Measurements from ENCODE around the gene CNTNAP2. TPM values are rescaled to one million over a fixed set of nuclear protein-coding genes. Genes with fewer than 3 reads are reported as not detected.

The CNTNAP2 gene
- polyA plus RNA-seq, 4 donors, result 22.5 to 28.4 (median 26.7) TPM

- no peak for DNase-seq (ENCODE audit: low read depth in 4 of 4, low spot score in 3 of 4)
These were observed 2068.4 kb downstream of the CNTNAP2 start for GRCh38 chr7:148185041-148185440.

- DNase-seq (ENCODE audit: low read depth in 4 of 4, low spot score in 3 of 4), result no peak
These were observed 2070.9 kb downstream of the CNTNAP2 start for GRCh38 chr7:148187471-148187870.

GRCh38 chr7:148191391-148192065 is 2074.9 kb downstream of the CNTNAP2 start:
- DNase-seq (ENCODE audit: low read depth in 4 of 4, low spot score in 3 of 4), result no peak

GRCh38 chr7:148192491-148192890 is 2075.9 kb downstream of the CNTNAP2 start:
- DNase-seq (ENCODE audit: low read depth in 4 of 4, low spot score in 3 of 4), result no peak

GRCh38 chr7:148201992-148202391 is 2085.4 kb downstream of the CNTNAP2 start:
- DNase-seq (ENCODE audit: low read depth in 4 of 4, low spot score in 3 of 4), result no peak

GRCh38 chr7:148204639-148205304 is 2088.2 kb downstream of the CNTNAP2 start:
- no peak for DNase-seq (ENCODE audit: low read depth in 4 of 4, low spot score in 3 of 4)

DNA sequence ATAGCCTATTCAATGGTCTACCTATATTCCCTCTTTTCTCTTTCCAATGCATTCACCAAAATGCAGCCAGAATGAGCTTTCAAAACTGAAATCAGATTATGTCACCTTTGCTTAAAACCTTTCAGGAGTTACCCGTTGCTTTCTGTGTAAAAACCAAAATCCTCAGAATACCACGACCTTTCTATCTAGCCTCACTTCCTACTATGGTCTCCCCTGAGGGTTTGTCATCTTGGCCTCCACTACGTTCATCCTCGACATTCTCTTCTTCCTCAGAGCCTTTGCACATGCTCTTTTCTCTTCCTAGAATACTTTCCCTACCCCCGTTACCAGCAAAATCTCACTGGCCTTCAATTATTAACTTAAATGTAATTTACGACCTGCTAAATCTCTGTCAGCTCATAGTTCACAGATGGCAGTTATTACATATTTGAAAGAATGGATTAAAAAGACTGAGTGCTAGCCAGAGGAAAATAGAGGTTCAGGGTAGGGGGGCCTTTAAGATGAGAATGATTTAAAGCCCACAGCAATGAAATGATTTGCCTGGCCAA is 2093.1 kb downstream of the CNTNAP2 start:
- no peak for DNase-seq (ENCODE audit: low read depth in 4 of 4, low spot score in 3 of 4)

DNA sequence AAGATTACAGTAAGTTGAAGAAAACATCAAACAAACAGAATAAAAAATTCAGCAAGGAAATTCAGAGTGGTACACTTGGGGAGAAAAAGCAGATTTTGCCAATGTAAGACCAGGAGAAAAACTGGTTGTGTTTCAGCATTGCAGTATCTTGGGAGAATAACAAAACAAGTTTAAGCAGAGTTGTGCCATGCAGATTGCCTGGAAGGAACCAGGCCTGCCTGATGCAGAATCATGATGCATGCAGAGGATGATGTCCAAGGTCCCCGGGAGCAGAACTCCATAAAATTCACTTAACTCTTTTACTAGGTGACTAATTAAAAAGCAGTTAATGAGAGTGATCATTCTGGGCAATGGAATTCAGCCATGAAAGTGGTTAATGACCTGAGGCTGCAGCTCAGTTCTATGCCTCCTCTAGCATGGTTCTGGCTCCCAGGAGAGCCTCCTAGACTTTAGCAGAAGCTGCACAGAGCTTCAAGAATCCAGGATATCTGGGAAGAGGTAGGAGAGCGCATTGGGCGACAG is 2094.3 kb downstream of the CNTNAP2 start:
- peak in 1 of 4 donors; percentile 33 for DNase-seq (ENCODE audit: low read depth in 4 of 4, low spot score in 3 of 4)

- DNase-seq (ENCODE audit: low read depth in 4 of 4, low spot score in 3 of 4), result no peak
These were observed 2095.1 kb downstream of the CNTNAP2 start for GRCh38 chr7:148211740-148212151.

GRCh38 chr7:148212731-148213130 is 2096.1 kb downstream of the CNTNAP2 start:
- DNase-seq (ENCODE audit: low read depth in 4 of 4, low spot score in 3 of 4), result no peak

- no peak for DNase-seq (ENCODE audit: low read depth in 4 of 4, low spot score in 3 of 4)
These were observed 2097.5 kb downstream of the CNTNAP2 start for GRCh38 chr7:148214101-148214500.

- no peak for DNase-seq (ENCODE audit: low read depth in 4 of 4, low spot score in 3 of 4)
These were observed 2102.0 kb downstream of the CNTNAP2 start for GRCh38 chr7:148218603-148219002.

DNA sequence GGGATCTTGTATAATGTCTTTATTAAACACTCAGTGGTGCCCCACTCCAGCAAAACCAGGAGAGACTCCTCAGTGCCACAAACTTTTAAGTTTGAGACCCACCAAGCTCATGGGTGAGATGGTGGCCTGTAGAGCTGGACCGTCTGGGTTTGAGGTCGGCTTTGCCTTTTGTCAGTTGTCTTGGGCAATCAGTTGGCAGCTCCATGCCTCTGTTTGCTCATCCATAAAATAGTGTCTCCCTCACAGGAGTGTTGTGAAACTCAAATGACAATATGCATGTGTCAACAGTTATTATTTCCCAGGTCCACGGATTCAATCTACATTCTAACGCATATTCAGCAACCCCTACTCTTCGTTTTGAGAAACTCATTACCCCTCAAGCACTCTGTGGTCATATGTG is 2106.1 kb downstream of the CNTNAP2 start:
- DNase-seq (ENCODE audit: low read depth in 4 of 4, low spot score in 3 of 4), result no peak

- DNase-seq (ENCODE audit: low read depth in 4 of 4, low spot score in 3 of 4), result no peak
These were observed 2106.6 kb downstream of the CNTNAP2 start for GRCh38 chr7:148223160-148223559.

DNA sequence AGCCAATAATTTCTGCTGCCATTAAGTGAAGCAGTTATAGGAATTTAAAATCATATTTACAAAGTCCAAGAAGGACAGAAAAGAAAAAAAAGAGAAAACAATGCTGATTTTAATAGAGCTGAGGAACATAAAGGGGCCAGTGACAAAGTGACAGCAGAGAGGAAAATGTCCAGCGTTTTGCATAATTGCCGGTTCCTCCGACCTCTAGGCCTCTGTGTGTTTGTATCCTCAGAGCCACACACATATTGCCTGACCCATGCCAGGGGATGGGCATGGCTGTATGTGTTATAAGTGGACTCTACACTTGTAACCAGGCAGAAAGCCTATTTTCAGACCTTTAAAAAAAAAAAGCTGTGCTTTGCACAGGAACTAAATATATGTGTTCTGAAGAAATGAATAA is 2107.1 kb downstream of the CNTNAP2 start:
- no peak for DNase-seq (ENCODE audit: low read depth in 4 of 4, low spot score in 3 of 4)

DNA sequence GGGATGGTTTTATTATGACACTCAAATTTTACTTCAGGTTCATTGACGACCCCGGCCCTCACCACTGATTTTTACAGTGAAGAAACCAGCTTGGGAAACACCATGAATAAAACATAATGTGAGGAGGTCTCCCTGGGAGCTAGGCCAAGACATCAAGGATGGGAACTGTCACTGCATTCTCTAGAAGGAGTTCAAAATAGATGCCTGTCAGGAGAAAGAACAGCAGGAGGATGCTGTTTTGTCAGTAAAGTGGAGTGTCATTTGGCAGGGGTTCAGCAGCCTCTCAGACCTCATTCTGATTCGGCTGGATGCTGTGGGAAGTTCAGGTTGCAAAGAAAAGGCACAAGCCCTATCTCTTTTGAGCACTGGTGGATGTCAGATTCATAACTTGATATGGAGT is 2113.7 kb downstream of the CNTNAP2 start:
- DNase-seq (ENCODE audit: low read depth in 4 of 4, low spot score in 3 of 4), result no peak

DNA sequence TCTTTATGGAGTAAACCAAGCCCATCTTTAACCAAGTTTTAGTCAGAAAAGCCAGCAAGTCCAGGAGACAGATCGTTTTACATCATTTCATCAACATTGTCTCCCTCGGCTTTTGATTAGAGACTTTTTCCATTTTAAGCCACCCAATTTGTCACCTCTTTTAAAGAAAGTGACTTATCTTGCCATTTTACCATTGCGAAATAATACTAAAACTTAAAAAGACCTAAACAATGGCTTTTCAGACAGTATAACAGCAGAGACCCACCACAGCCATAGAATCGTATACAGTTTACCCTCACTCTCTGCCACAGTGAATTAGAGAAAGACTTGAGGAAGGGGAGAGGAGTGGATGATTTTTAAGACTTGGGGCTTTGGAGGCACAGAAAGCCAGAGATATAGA is 2114.3 kb downstream of the CNTNAP2 start:
- no peak for DNase-seq (ENCODE audit: low read depth in 4 of 4, low spot score in 3 of 4)

- DNase-seq (ENCODE audit: low read depth in 4 of 4, low spot score in 3 of 4), result no peak
These were observed 2116.2 kb downstream of the CNTNAP2 start for GRCh38 chr7:148232784-148233183.

DNA sequence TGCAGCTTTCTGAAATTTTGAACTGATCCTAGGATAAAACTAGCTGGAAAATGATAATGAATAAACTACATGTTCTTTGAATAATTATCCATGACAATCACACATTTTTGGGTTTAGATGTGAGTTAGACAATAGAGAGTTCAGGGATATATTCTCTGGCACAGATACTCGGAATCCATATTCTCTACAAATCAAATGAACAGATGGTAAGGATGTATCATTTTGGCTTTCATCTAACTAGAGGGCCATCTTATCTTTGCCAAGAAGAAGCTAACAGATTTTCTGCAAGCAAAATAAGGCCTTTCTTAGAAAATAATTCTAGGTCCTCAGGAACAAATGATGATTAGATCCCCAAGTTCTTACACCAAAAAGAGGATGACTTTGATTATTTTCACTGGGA is 2118.1 kb downstream of the CNTNAP2 start:
- no peak for DNase-seq (ENCODE audit: low read depth in 4 of 4, low spot score in 3 of 4)

GRCh38 chr7:148238761-148239325 is 2122.2 kb downstream of the CNTNAP2 start:
- DNase-seq (ENCODE audit: low read depth in 4 of 4, low spot score in 3 of 4), result no peak

GRCh38 chr7:148241700-148242293 is 2125.2 kb downstream of the CNTNAP2 start:
- no peak for DNase-seq (ENCODE audit: low read depth in 4 of 4, low spot score in 3 of 4)

Data from right renal pelvis (tissue), 4 donors.